Activated naive CD4-positive, alpha-beta T cell treated with anti-CD3 and anti-CD28 coated beads for 36 hours (primary cell): ENCODE data around the gene ISX. TPM values are rescaled to one million over a fixed set of nuclear protein-coding genes. Genes with fewer than 3 reads are reported as not detected.

Source experiments
- total RNA-seq, 2 experiments: library from RNA; stranded (reverse); gene quantifications; one replicate each; pipeline ENCODE4 v1.2.3, GENCODE V29; 2021

Gene ISX
- total RNA-seq, 2 experiments from 2014 or later: not detected

Other genes starting within 250 kb of the ISX start
- gene HMGXB4, start 191.3 kb downstream of the ISX start, total RNA-seq: 10 to 100 TPM; 36.6 to 38.2 TPM
- gene TOM1, start 233.7 kb downstream of the ISX start, total RNA-seq: 10 to 100 TPM; 25.8 to 26.3 TPM